Gastroesophageal sphincter (tissue), 4 donors: Measurements from ENCODE around the gene CNTNAP2. TPM values are rescaled to one million over a fixed set of nuclear protein-coding genes. Genes with fewer than 3 reads are reported as not detected.

ENCODE experiments used
- ATAC-seq: fragments of 150-250 bp; one replicate; pipeline ENCODE4 v1.9.1; 2016; ENCODE audit warnings: mild to moderate bottlenecking, moderate library complexity
- H3K27ac ChIP-seq, 4 donors: fragments of 200-600 bp; sonication (generic) in 3 of 4; 1 replicate in 3 of 4; 2 replicates in 1 of 4; pipeline ENCODE4 v1.5.1; 2016 to 2019
- H3K27me3 ChIP-seq: fragments of 200-600 bp; sonication (generic); one replicate; pipeline ENCODE4 v1.5.1; 2019
- H3K36me3 ChIP-seq, 2 donors: fragments of 200-600 bp; sonication (generic); one replicate each; pipeline ENCODE4 v1.5.1; 2019; ENCODE audit warnings: control low read depth in 1 of 2
- H3K4me1 ChIP-seq, 3 donors: fragments of 200-600 bp; sonication (generic); 1 replicate in 2 of 3; 2 replicates in 1 of 3; pipeline ENCODE4 v1.5.1; 2016 to 2019; ENCODE audit warnings: control low read depth in 2 of 3
- H3K4me3 ChIP-seq, 2 donors: fragments of 200-600 bp; sonication (generic); one replicate each; pipeline ENCODE4 v1.5.1; 2019; ENCODE audit warnings: mild to moderate bottlenecking in 1 of 2, moderate library complexity in 1 of 2
- H3K9me3 ChIP-seq, 3 donors: fragments of 200-600 bp; sonication (generic); one replicate each; pipeline ENCODE4 v1.5.1; 2017 to 2019; ENCODE audit warnings: control low read depth in 2 of 3
- CTCF ChIP-seq, 4 experiments: fragments of 200-600 bp in 2 of 4; fragments of 450-650 bp in 2 of 4; sonication (generic) in 1 of 4; IDR thresholded peaks; one replicate each; pipeline ENCODE4 v1.5.1; 2017 to 2019; ENCODE audit warnings: antibody characterized with exemption in 4 of 4, mild to moderate bottlenecking in 2 of 4, moderate library complexity in 2 of 4
- EP300 ChIP-seq: sonication (generic); formaldehyde crosslinking; IDR thresholded peaks from one replicate; pipeline ENCODE4 v1.6.1; 2017; ENCODE audit warnings: antibody characterized with exemption, mild to moderate bottlenecking
- POLR2A ChIP-seq, 2 donors: fragments of 450-650 bp; IDR thresholded peaks; one replicate each; pipeline ENCODE4 v1.6.1; 2017; ENCODE audit warnings: antibody characterized with exemption in 2 of 2, mild to moderate bottlenecking in 2 of 2, moderate library complexity in 1 of 2
- POLR2AphosphoS5 ChIP-seq: sonication (generic); formaldehyde crosslinking; IDR thresholded peaks from one replicate; pipeline ENCODE4 v1.6.1; 2017; ENCODE audit warnings: antibody characterized with exemption
- WGBS, 2 donors: methylation state at CpG; one replicate each; pipeline ENCODE4 v1.1.5; 2018; ENCODE audit warnings: low coverage in 1 of 2; 5-methylcytosine and 5-hydroxymethylcytosine counted together
- total RNA-seq, 4 donors: library from RNA; depleted of rRNA; stranded (reverse); fragments of >200 nt; gene quantifications; one replicate each; pipeline ENCODE4 v1.1.0, GENCODE V29; 2016

CNTNAP2 gene
- total RNA-seq, 4 donors from 2014 or later, result 1.5 to 8.9 (median 3.2) TPM

DNA sequence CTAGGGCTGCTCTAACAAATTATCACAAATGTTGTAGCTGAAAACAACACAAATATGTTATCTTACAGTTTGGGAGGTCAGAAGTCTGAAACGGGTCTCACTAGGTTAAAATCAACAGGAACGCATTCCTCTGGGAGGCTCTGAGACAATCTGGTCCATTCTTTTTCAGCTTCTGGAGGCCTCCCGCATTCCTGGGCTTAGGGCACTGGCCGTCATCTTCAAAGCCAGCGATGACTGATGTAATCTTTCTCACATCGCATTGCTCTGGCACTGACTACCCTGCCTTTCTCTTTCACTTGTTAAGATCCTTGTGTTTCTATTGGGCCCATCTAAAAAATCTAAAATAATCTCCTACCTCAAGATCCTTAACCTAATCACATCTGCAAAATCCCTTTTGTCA is 1402.5 kb downstream of the CNTNAP2 start:
- no peaks in the 10 kb centered on the region for H3K9me3 ChIP-seq
- TF ChIP-seq CTCF (IDR thresholded peaks at IDR 0.05) (no peak), POLR2A (IDR thresholded peaks at IDR 0.05) (no peak), EP300 (no peak), POLR2AphosphoS5 (no peak)
- no peak for ATAC-seq
- no peaks in the 10 kb centered on the region for H3K4me1 ChIP-seq
- no peak overlapping the region for H3K4me3 ChIP-seq
- no peaks in the 10 kb centered on the region for H3K36me3 ChIP-seq
- 35 to 48% methylated on average over 4 to 5 of the region's 6 CpGs for WGBS, 2 donors
- H3K27me3 ChIP-seq, result no peaks in the 10 kb centered on the region
- no peak overlapping the region for H3K27ac ChIP-seq

DNA sequence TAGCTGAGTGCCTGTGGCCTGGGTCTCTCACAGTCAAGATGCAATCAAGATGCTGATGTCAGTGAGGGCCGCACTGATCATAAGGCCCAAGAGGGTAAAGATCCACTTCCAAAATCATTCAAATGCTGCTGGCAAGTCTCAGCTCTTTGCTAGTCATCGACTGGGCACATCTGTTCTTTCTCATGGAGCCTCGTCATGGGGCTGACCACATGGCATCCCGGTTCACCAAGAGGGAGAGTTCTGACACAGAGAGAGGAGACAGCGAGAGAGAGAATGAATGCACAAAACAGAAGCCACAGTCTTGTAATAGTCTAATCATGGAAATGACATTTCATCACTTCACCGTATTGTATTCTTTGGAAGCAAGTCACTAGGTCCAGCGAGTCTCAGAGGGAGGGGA is 1406.5 kb downstream of the CNTNAP2 start:
- ATAC-seq, result no peak
- no peaks in the 10 kb centered on the region for H3K4me1 ChIP-seq
- no peaks in the 10 kb centered on the region for H3K36me3 ChIP-seq
- H3K4me3 ChIP-seq, result no peak overlapping the region
- no peaks in the 10 kb centered on the region for H3K9me3 ChIP-seq
- 67 to 85% methylated on average over 3 to 7 of the region's 7 CpGs for WGBS, 2 donors
- no peak for TF ChIP-seq POLR2AphosphoS5
- no peak for TF ChIP-seq EP300
- TF ChIP-seq POLR2A (IDR thresholded peaks at IDR 0.05), result no peak
- no peak for TF ChIP-seq CTCF (IDR thresholded peaks at IDR 0.05)
- H3K27ac ChIP-seq, result no peak overlapping the region
- H3K27me3 ChIP-seq, result no peaks in the 10 kb centered on the region

DNA sequence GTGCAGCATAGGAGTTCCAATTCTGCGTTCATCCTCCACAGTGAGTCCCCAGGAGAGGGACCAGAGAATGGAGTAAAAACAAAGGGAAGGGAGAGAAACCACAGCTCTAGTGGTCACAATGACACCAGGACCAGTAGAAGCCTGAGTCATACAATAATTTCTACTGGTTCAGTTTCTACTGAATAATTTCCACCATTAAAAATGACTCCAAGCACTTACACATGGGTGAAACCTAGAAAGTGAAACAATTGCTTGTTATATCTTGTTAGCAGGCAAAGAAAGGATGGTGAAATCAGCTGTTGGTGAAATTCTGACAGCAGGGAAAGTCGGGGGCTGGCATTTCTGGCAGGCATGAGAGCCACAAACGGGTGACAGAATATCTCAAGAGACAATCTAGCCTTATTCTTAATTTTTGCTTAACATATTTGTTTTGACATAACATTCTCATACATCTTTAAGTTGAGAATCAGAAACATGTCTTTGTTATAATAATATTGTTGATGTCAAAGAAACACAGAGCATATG is 1408.2 kb downstream of the CNTNAP2 start:
- Histone ChIP-seq H3K9me3 (no peaks in the 10 kb centered on the region), H3K36me3 (no peaks in the 10 kb centered on the region), H3K27ac (no peak overlapping the region), H3K4me3 (no peak overlapping the region), H3K4me1 (no peaks in the 10 kb centered on the region), H3K27me3 (no peaks in the 10 kb centered on the region)
- no peak for TF ChIP-seq POLR2AphosphoS5
- TF ChIP-seq EP300, result no peak
- no peak for TF ChIP-seq CTCF (IDR thresholded peaks at IDR 0.05)
- no peak for TF ChIP-seq POLR2A (IDR thresholded peaks at IDR 0.05)
- no peak for ATAC-seq
- 43 to 61% methylated on average over 3 of the region's 3 CpGs for WGBS, 2 donors

GRCh38 chr7:147525325-147525724 is 1408.7 kb downstream of the CNTNAP2 start:
- no peaks in the 10 kb centered on the region for H3K36me3 ChIP-seq
- 94 to 100% methylated on average over 2 of the region's 2 CpGs for WGBS, 2 donors
- no peak for TF ChIP-seq CTCF (IDR thresholded peaks at IDR 0.05)
- TF ChIP-seq POLR2AphosphoS5, result no peak
- no peak for TF ChIP-seq POLR2A (IDR thresholded peaks at IDR 0.05)
- TF ChIP-seq EP300, result no peak
- no peaks in the 10 kb centered on the region for H3K4me1 ChIP-seq
- no peaks in the 10 kb centered on the region for H3K27me3 ChIP-seq
- no peak for ATAC-seq
- no peak overlapping the region for H3K4me3 ChIP-seq
- H3K27ac ChIP-seq, result no peak overlapping the region
- no peaks in the 10 kb centered on the region for H3K9me3 ChIP-seq

DNA sequence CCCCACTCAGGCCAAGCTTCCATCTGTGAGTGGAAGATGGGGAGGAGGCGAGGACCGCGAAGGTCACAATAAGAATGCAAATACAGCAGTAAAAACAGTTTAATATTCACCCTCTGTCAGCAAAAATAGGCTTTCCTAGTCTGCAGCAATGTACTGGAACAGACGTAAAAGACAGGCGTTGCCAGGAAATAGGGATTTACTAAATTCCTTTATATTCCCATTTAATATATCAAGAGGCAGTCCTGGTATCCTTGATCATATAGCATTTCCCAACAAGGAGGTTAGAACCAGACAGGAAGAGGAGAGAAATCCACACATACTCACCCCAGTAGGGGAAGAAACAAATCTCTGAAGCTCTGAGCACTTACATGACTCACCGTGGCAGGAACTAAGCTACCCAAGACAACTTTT is 1419.1 kb downstream of the CNTNAP2 start:
- no peak for ATAC-seq
- Histone ChIP-seq H3K27me3 (no peaks in the 10 kb centered on the region), H3K4me1 (no peaks in the 10 kb centered on the region), H3K36me3 (no peaks in the 10 kb centered on the region), H3K9me3 (no peaks in the 10 kb centered on the region), H3K27ac (no peak overlapping the region), H3K4me3 (no peak overlapping the region)
- 41 to 53% methylated on average over 3 to 5 of the region's 6 CpGs for WGBS, 2 donors
- no peak for TF ChIP-seq POLR2AphosphoS5
- no peak for TF ChIP-seq POLR2A (IDR thresholded peaks at IDR 0.05)
- no peak for TF ChIP-seq CTCF (IDR thresholded peaks at IDR 0.05)
- no peak for TF ChIP-seq EP300
